HG03060 (cell line): ENCODE data around the gene CAMTA1.
"Not testable (repeated sequence)": the region's sequence is repeated elsewhere in the genome, so short reads cannot be mapped to it uniquely, and the experiment has no call there.

Experiments used
- ATAC-seq: cut with Tn5 transposase; IDR thresholded peaks from one replicate; pipeline ENCODE4 v1.9.1; 2021; ENCODE audit warnings: low read depth, moderate number of reproducible peaks; ENCODE audit not compliant: unreplicated experiment

Gene CAMTA1

GRCh38 chr1:7366286-7366954 lies 581.2 kb downstream of the CAMTA1 start:
- no peak for ATAC-seq

GRCh38 chr1:7366955-7367665 lies 581.9 kb downstream of the CAMTA1 start:
- ATAC-seq = no peak

- ATAC-seq = no peak
Observed at GRCh38 chr1:7369866-7370265, 584.6 kb downstream of the CAMTA1 start.

- no peak for ATAC-seq
Observed at GRCh38 chr1:7371926-7372325, 586.7 kb downstream of the CAMTA1 start.

GRCh38 chr1:7372477-7373120 lies 587.3 kb downstream of the CAMTA1 start:
- no peak for ATAC-seq

GRCh38 chr1:7373251-7373650 lies 588.0 kb downstream of the CAMTA1 start:
- no peak for ATAC-seq

GRCh38 chr1:7373876-7374562 lies 588.8 kb downstream of the CAMTA1 start:
- ATAC-seq = no peak

GRCh38 chr1:7374563-7375160 lies 589.4 kb downstream of the CAMTA1 start:
- no peak for ATAC-seq

- no peak for ATAC-seq
Observed at GRCh38 chr1:7375329-7375728, 590.1 kb downstream of the CAMTA1 start.

- no peak for ATAC-seq
Observed at GRCh38 chr1:7375781-7376660, 590.8 kb downstream of the CAMTA1 start.

GRCh38 chr1:7376676-7377075 lies 591.4 kb downstream of the CAMTA1 start:
- no peak for ATAC-seq

- ATAC-seq = no peak
Observed at GRCh38 chr1:7378346-7379130, 593.3 kb downstream of the CAMTA1 start.

- no peak for ATAC-seq
Observed at GRCh38 chr1:7379441-7379971, 594.3 kb downstream of the CAMTA1 start.

GRCh38 chr1:7380068-7380467 lies 594.8 kb downstream of the CAMTA1 start:
- ATAC-seq = not testable (repeated sequence)

- no peak for ATAC-seq
Observed at GRCh38 chr1:7380712-7381111, 595.5 kb downstream of the CAMTA1 start.

- ATAC-seq = not testable (repeated sequence)
Observed at GRCh38 chr1:7381729-7382128, 596.5 kb downstream of the CAMTA1 start.

- ATAC-seq = no peak
Observed at GRCh38 chr1:7382971-7383370, 597.7 kb downstream of the CAMTA1 start.

GRCh38 chr1:7383671-7384520 lies 598.6 kb downstream of the CAMTA1 start:
- no peak for ATAC-seq
